HG03139 (cell line): ENCODE results near the gene ROR1.

Source experiments
- ATAC-seq: cut with Tn5 transposase; IDR thresholded peaks from one replicate; pipeline ENCODE4 v1.9.1; 2021; ENCODE audit not compliant: unreplicated experiment

The ROR1 gene

GRCh38 chr1:63966016-63966415, 192.2 kb downstream of the ROR1 start:
- no peak for ATAC-seq

- no peak for ATAC-seq
These were observed 194.1 kb downstream of the ROR1 start for GRCh38 chr1:63967901-63968300.

- ATAC-seq = no peak
These were observed 195.0 kb downstream of the ROR1 start for GRCh38 chr1:63968663-63969440.

- ATAC-seq = no peak
These were observed 195.7 kb downstream of the ROR1 start for GRCh38 chr1:63969441-63969901.

GRCh38 chr1:63971557-63971956, 197.7 kb downstream of the ROR1 start:
- ATAC-seq = no peak

- ATAC-seq = no peak
These were observed 199.2 kb downstream of the ROR1 start for GRCh38 chr1:63973005-63973419.

- ATAC-seq = no peak
These were observed 201.1 kb downstream of the ROR1 start for GRCh38 chr1:63974966-63975365.

- no peak for ATAC-seq
These were observed 201.7 kb downstream of the ROR1 start for GRCh38 chr1:63975481-63975880.

GRCh38 chr1:63976006-63976405, 202.2 kb downstream of the ROR1 start:
- ATAC-seq = no peak

GRCh38 chr1:63977466-63977865, 203.6 kb downstream of the ROR1 start:
- no peak for ATAC-seq

GRCh38 chr1:63980740-63981407, 207.1 kb downstream of the ROR1 start:
- no peak for ATAC-seq

GRCh38 chr1:63981408-63981773, 207.6 kb downstream of the ROR1 start:
- ATAC-seq = no peak

GRCh38 chr1:63982201-63982600, 208.4 kb downstream of the ROR1 start:
- ATAC-seq = no peak

GRCh38 chr1:63983391-63984256, 209.8 kb downstream of the ROR1 start:
- no peak for ATAC-seq

GRCh38 chr1:63984257-63984929, 210.6 kb downstream of the ROR1 start:
- ATAC-seq = no peak

GRCh38 chr1:63984930-63985290, 211.1 kb downstream of the ROR1 start:
- ATAC-seq = no peak

GRCh38 chr1:63987014-63987627, 213.3 kb downstream of the ROR1 start:
- ATAC-seq = no peak

GRCh38 chr1:63987628-63988024, 213.8 kb downstream of the ROR1 start:
- no peak for ATAC-seq

- ATAC-seq = no peak
These were observed 215.1 kb downstream of the ROR1 start for GRCh38 chr1:63988941-63989340.

- no peak for ATAC-seq
These were observed 217.9 kb downstream of the ROR1 start for GRCh38 chr1:63991685-63992084.

- no peak for ATAC-seq
These were observed 226.2 kb downstream of the ROR1 start for GRCh38 chr1:64000021-64000420.
